A673 (cell line): ENCODE results near the gene IRX4. TPM values are rescaled to one million over a fixed set of nuclear protein-coding genes. Genes with fewer than 3 reads are reported as not detected.
A peak's percentile ranks its signal among the peaks of the same experiment; 100 is the strongest.

Experiments
- BruUV-seq: library from RNA; stranded (reverse); fragments of 400-500 nt; replicated peaks from 2 replicates; lab custom pipeline; 2021; lab: Mats Ljungman, UMichigan
- CTCF ChIA-PET: fragments of 300-600 bp; sonication (Branson Sonifier 250); formaldehyde crosslinking; loops from one replicate; lab custom pipeline; 2022; ENCODE audit warnings: antibody characterized with exemption; lab: Charles Lee
- POLR2A ChIA-PET: fragments of 300-600 bp; sonication (Branson Sonifier 250); formaldehyde crosslinking; loops from one replicate; lab custom pipeline; 2022; ENCODE audit warnings: antibody characterized with exemption; ENCODE audit not compliant: low non-redundant PET; lab: Charles Lee
- DNase-seq: peaks from one replicate; pipeline ENCODE4 v3.0.0-alpha.2; 2015; ENCODE audit warnings: low spot score
- H3K27ac ChIP-seq: fragments of 200-600 bp; sonication (generic); 2 replicates; pipeline ENCODE4 v1.5.1; 2016; ENCODE audit warnings: mixed run types, low read depth, mild to moderate bottlenecking, mixed read lengths, antibody characterized with exemption, low read length; ENCODE audit not compliant: poor library complexity, severe bottlenecking
- H3K27me3 ChIP-seq: fragments of 200-600 bp; sonication (generic); replicated peaks from 2 replicates; pipeline ENCODE4 v1.6.1; 2017; ENCODE audit warnings: mixed run types, low read depth, mild to moderate bottlenecking, mixed read lengths, antibody characterized with exemption, low read length; ENCODE audit not compliant: insufficient read depth, poor library complexity
- H3K36me3 ChIP-seq: fragments of 200-600 bp; sonication (generic); 2 replicates; pipeline ENCODE4 v1.6.1; 2016; ENCODE audit warnings: mixed run types, mild to moderate bottlenecking, mixed read lengths, antibody characterized with exemption, low read length; ENCODE audit not compliant: insufficient read depth, poor library complexity, severe bottlenecking
- H3K4me1 ChIP-seq: fragments of 200-600 bp; sonication (generic); 2 replicates; pipeline ENCODE4 v1.6.1; 2017; ENCODE audit warnings: mixed run types, mild to moderate bottlenecking, mixed read lengths, antibody characterized with exemption, low read length; ENCODE audit not compliant: insufficient read depth, poor library complexity, severe bottlenecking
- H3K4me3 ChIP-seq: fragments of 200-600 bp; sonication (generic); 2 replicates; pipeline ENCODE4 v1.5.1; 2016; ENCODE audit warnings: low read depth, mixed run types, mild to moderate bottlenecking, mixed read lengths, low read length; ENCODE audit not compliant: poor library complexity, severe bottlenecking
- H3K9me3 ChIP-seq: fragments of 200-600 bp; sonication (generic); 2 replicates; pipeline ENCODE4 v1.6.1; 2016; ENCODE audit warnings: mixed run types, low read depth, mild to moderate bottlenecking, mixed read lengths, antibody characterized with exemption, low read length; ENCODE audit not compliant: poor library complexity, severe bottlenecking
- CTCF ChIP-seq: fragments of 300-800, 200-600 bp; sonication (generic); conservative IDR thresholded peaks from 2 replicates; pipeline ENCODE4 v1.5.1; 2017; ENCODE audit warnings: low read depth, mild to moderate bottlenecking, antibody characterized with exemption, low read length, moderate library complexity, mixed read lengths
- EZH2 ChIP-seq: fragments of 200-600 bp; sonication (generic); IDR thresholded peaks from 2 replicates; pipeline ENCODE4 v1.6.1; 2017; ENCODE audit warnings: borderline replicate concordance, low read depth, mild to moderate bottlenecking, mixed read lengths, antibody characterized with exemption, low read length; ENCODE audit not compliant: poor library complexity, severe bottlenecking
- intact Hi-C: fragments of 100-400 bp; cut with micrococcal nuclease; formaldehyde crosslinking; loops from one replicate; pipeline ENCODE4 v1.10.0; 2022; ENCODE audit not compliant: unreplicated experiment
- total RNA-seq: library from RNA; stranded (reverse); gene quantifications from 2 replicates; pipeline ENCODE4 v1.2.3, GENCODE V29; 2021

The IRX4 gene
- total RNA-seq, 1 experiment from 2014 or later: not detected

DNA sequence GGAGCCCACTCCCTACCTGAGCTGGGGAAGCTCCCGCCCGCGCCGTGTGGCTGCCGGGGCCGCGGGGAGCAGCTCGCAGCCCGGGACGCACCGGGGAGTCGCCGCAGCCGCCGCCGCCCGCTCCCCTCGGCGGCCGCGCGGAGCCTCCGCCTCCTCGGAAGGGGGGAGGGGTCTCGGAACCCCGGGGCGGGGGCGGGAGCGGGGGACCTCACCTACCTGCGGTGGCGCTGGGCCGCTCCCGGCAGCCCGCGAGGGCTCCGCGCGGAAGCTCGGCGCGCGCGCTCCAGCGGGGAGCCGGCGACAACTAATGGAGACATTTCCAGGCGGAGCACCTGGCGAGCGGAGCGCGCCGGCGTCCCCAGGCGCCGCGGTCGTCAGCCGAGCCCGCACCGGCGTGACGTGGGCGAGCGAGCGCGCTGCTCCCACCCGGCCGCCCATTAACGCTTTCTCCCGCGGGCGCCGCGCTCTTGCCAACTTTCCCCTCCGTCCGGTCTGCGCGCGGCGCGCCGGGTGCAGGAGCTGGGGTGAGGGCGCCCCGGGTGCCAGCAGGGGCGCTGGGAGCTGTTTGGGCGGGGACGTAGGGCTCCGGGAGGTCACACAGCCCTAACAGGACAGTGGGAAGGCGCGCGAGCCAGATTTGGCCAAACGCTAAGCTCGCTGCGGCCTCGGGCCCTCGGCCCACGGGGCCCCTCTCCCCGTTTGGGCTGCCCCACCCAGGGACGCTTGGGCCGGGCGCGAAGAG, 4.3 kb upstream of the IRX4 start:
- intact Hi-C loops: no loop called here
- Histone ChIP-seq H3K9me3 (no peaks in the 10 kb centered on the region), H3K36me3 (no peaks in the 10 kb centered on the region), H3K27ac (no peak overlapping the region), H3K4me1 (peaks cover 10% of the 10 kb centered on the region), H3K27me3 (peaks cover 100% of the 10 kb centered on the region), H3K4me3 (no peak overlapping the region)
- ChIA-PET CTCF (no interaction called here), POLR2A (no interaction called here)
- no TSS peak for BruUV-seq
- no peak for TF ChIP-seq CTCF
- TF ChIP-seq EZH2: no peak
- no peak for DNase-seq

- no peaks in the 10 kb centered on the region for H3K36me3 ChIP-seq
- BruUV-seq: no TSS peak
- no peak overlapping the region for H3K27ac ChIP-seq
- TF ChIP-seq EZH2: peak; percentile 91
- no peak for TF ChIP-seq CTCF
- ChIA-PET POLR2A (no interaction called here), CTCF (no interaction called here)
- intact Hi-C loops: no loop called here
- DNase-seq: no peak
- H3K4me1 ChIP-seq: peaks cover 10% of the 10 kb centered on the region
- H3K4me3 ChIP-seq: no peak overlapping the region
- H3K27me3 ChIP-seq: peaks cover 100% of the 10 kb centered on the region
- no peaks in the 10 kb centered on the region for H3K9me3 ChIP-seq
Measured at GRCh38 chr5:1885868-1886845, 3.4 kb upstream of the IRX4 start.

- peaks cover 97% of the 10 kb centered on the region for H3K27me3 ChIP-seq
- ChIA-PET CTCF (no interaction called here), POLR2A (no interaction called here)
- no peak overlapping the region for H3K4me3 ChIP-seq
- no peak for DNase-seq
- no peaks in the 10 kb centered on the region for H3K9me3 ChIP-seq
- H3K36me3 ChIP-seq: no peaks in the 10 kb centered on the region
- intact Hi-C loops: no loop called here
- no peak overlapping the region for H3K27ac ChIP-seq
- peaks cover 10% of the 10 kb centered on the region for H3K4me1 ChIP-seq
- BruUV-seq: no TSS peak
- no peak for TF ChIP-seq CTCF
- TF ChIP-seq EZH2: no peak
Measured at GRCh38 chr5:1885404-1885755, 2.7 kb upstream of the IRX4 start.
